PC-9 (cell line): Measurements from ENCODE around the gene TUBA8. TPM values are rescaled to one million over a fixed set of nuclear protein-coding genes. Genes with fewer than 3 reads are reported as not detected.
"Not testable (repeated sequence)": the region's sequence is repeated elsewhere in the genome, so short reads cannot be mapped to it uniquely, and the experiment has no call there.

Experiments used
- BruUV-seq: library from RNA; stranded (reverse); fragments of 400-500 nt; replicated peaks from 2 replicates; lab custom pipeline; 2021; lab: Mats Ljungman, UMichigan
- CTCF ChIA-PET: fragments of 300-600 bp; sonication (Branson Sonifier 250); formaldehyde crosslinking; loops from one replicate; lab custom pipeline; 2022; ENCODE audit warnings: antibody characterized with exemption; lab: Charles Lee
- POLR2A ChIA-PET: fragments of 300-600 bp; sonication (Branson Sonifier 250); formaldehyde crosslinking; loops from one replicate; lab custom pipeline; 2022; ENCODE audit warnings: antibody characterized with exemption; ENCODE audit not compliant: unreplicated experiment; lab: Charles Lee
- DNase-seq, 2 experiments: peaks; one replicate each; pipeline versions ENCODE4 v3.0.0 to v3.0.0-alpha.2; 2015 to 2022; ENCODE audit warnings: mixed read lengths in 1 of 2
- H2AFZ ChIP-seq: fragments of 200-600 bp; sonication (generic); 2 replicates; pipeline ENCODE4 v1.8.1; 2017; ENCODE audit warnings: antibody characterized with exemption
- H3F3A ChIP-seq: fragments of 200-600 bp; sonication (generic); 2 replicates; pipeline ENCODE4 v1.8.1; 2017; ENCODE audit warnings: antibody characterized with exemption, mild to moderate bottlenecking, low read depth; ENCODE audit not compliant: insufficient read depth
- H3K27ac ChIP-seq: fragments of 200-600 bp; sonication (generic); 2 replicates; pipeline ENCODE4 v1.6.1; 2016; ENCODE audit warnings: mixed run types
- H3K27me3 ChIP-seq: fragments of 200-600 bp; sonication (generic); 2 replicates; pipeline ENCODE4 v1.6.1; 2016; ENCODE audit warnings: low read depth, mixed run types; ENCODE audit not compliant: insufficient read depth
- H3K36me3 ChIP-seq: fragments of 200-600 bp; sonication (generic); 2 replicates; pipeline ENCODE4 v1.6.1; 2016; ENCODE audit warnings: low read depth, mixed run types
- H3K4me1 ChIP-seq: fragments of 200-600 bp; sonication (generic); replicated peaks from 2 replicates; pipeline ENCODE4 v1.6.1; 2016; ENCODE audit warnings: mixed run types; ENCODE audit not compliant: insufficient read depth
- H3K4me2 ChIP-seq: fragments of 200-600 bp; sonication (generic); 2 replicates; pipeline ENCODE4 v1.6.1; 2017; ENCODE audit warnings: mixed run types
- H3K4me3 ChIP-seq: fragments of 200-600 bp; sonication (generic); 2 replicates; pipeline ENCODE4 v1.6.1; 2016; ENCODE audit warnings: mixed run types
- H3K79me2 ChIP-seq: fragments of 200-600 bp; sonication (generic); 2 replicates; pipeline ENCODE4 v1.6.1; 2017; ENCODE audit warnings: low read depth, mixed run types
- H3K9me2 ChIP-seq: fragments of 200-600 bp; sonication (generic); 2 replicates; pipeline ENCODE4 v1.8.1; 2017; ENCODE audit warnings: mild to moderate bottlenecking; ENCODE audit not compliant: insufficient read depth
- H3K9me3 ChIP-seq: fragments of 200-600 bp; sonication (generic); 2 replicates; pipeline ENCODE4 v1.8.1; 2016; ENCODE audit warnings: low read depth; ENCODE audit not compliant: insufficient read depth
- H4K20me1 ChIP-seq: fragments of 200-600 bp; sonication (generic); 2 replicates; pipeline ENCODE4 v1.8.1; 2017; ENCODE audit not compliant: insufficient read depth
- EZH2 ChIP-seq: fragments of 200-600 bp; sonication (generic); IDR thresholded peaks from 2 replicates; pipeline ENCODE4 v1.8.0; 2017; ENCODE audit warnings: antibody characterized with exemption, low read depth
- intact Hi-C: fragments of 100-400 bp; cut with micrococcal nuclease; formaldehyde crosslinking; loops from one replicate; pipeline ENCODE4 v1.10.0; 2022; ENCODE audit not compliant: unreplicated experiment
- total RNA-seq: library from RNA; stranded (reverse); gene quantifications from 2 replicates; pipeline ENCODE4 v1.2.3, GENCODE V29; 2021
- TF ChIP-seq, protein P1 (sequence below): fragments of 200-600 bp; sonication (generic); conservative IDR thresholded peaks from 2 replicates; pipeline ENCODE4 v1.6.1; 2017; ENCODE audit warnings: mixed run types, antibody characterized with exemption, mild to moderate bottlenecking, moderate library complexity

Gene TUBA8
- total RNA-seq, 1 experiment from 2014 or later = 0.72 TPM

DNA sequence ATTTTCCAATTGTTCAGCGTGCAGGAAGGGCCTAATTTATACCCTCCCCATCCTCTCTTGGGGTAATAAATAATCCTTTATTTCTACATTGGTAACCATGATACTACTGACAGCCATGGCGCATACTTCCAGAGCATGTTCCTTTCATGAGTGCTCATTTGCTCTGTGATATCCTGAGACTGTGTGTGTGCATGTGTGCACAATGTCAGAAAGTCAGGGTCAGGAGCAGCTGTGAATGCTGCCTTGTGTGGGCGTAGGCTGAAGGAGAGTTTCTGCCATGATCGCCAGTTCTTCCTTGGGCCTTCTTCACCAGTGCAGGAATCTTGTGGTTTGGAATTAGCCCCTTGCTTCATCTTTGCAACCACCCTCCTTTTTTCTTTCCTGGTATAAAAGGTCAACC is 10.2 kb downstream of the TUBA8 start:
- H4K20me1 ChIP-seq = no peaks in the 10 kb centered on the region
- no peaks in the 10 kb centered on the region for H3K4me1 ChIP-seq
- no peak for TF ChIP-seq EZH2
- TF ChIP-seq, protein P1, sequence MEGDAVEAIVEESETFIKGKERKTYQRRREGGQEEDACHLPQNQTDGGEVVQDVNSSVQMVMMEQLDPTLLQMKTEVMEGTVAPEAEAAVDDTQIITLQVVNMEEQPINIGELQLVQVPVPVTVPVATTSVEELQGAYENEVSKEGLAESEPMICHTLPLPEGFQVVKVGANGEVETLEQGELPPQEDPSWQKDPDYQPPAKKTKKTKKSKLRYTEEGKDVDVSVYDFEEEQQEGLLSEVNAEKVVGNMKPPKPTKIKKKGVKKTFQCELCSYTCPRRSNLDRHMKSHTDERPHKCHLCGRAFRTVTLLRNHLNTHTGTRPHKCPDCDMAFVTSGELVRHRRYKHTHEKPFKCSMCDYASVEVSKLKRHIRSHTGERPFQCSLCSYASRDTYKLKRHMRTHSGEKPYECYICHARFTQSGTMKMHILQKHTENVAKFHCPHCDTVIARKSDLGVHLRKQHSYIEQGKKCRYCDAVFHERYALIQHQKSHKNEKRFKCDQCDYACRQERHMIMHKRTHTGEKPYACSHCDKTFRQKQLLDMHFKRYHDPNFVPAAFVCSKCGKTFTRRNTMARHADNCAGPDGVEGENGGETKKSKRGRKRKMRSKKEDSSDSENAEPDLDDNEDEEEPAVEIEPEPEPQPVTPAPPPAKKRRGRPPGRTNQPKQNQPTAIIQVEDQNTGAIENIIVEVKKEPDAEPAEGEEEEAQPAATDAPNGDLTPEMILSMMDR = no peak
- H3F3A ChIP-seq = no peaks in the 10 kb centered on the region
- no peaks in the 10 kb centered on the region for H3K27me3 ChIP-seq
- H2AFZ ChIP-seq = no peak overlapping the region
- DNase-seq = no peak
- BruUV-seq = no TSS peak
- H3K9me3 ChIP-seq = no peaks in the 10 kb centered on the region
- intact Hi-C loops = no loop called here
- H3K36me3 ChIP-seq = no peaks in the 10 kb centered on the region
- POLR2A ChIA-PET = no interaction called here
- no peaks in the 10 kb centered on the region for H3K79me2 ChIP-seq
- no peaks in the 10 kb centered on the region for H3K9me2 ChIP-seq
- H3K4me2 ChIP-seq = no peak overlapping the region
- H3K27ac ChIP-seq = no peak overlapping the region
- CTCF ChIA-PET = no interaction called here
- no peak overlapping the region for H3K4me3 ChIP-seq

GRCh38 chr22:18121506-18121905 is 10.9 kb downstream of the TUBA8 start:
- ChIA-PET CTCF (no interaction called here), POLR2A (no interaction called here)
- H3K79me2 ChIP-seq = no peaks in the 10 kb centered on the region
- intact Hi-C loops = no loop called here
- H3K36me3 ChIP-seq = no peaks in the 10 kb centered on the region
- no TSS peak for BruUV-seq
- no peak overlapping the region for H3K27ac ChIP-seq
- H3K9me3 ChIP-seq = no peaks in the 10 kb centered on the region
- H3F3A ChIP-seq = no peaks in the 10 kb centered on the region
- H3K4me2 ChIP-seq = no peak overlapping the region
- H3K4me3 ChIP-seq = no peak overlapping the region
- no peak for DNase-seq
- no peaks in the 10 kb centered on the region for H4K20me1 ChIP-seq
- no peak overlapping the region for H2AFZ ChIP-seq
- no peaks in the 10 kb centered on the region for H3K27me3 ChIP-seq
- H3K4me1 ChIP-seq = no peaks in the 10 kb centered on the region
- TF ChIP-seq, protein P1 = no peak
- no peak for TF ChIP-seq EZH2
- no peaks in the 10 kb centered on the region for H3K9me2 ChIP-seq

GRCh38 chr22:18121954-18122554 is 11.4 kb downstream of the TUBA8 start:
- ChIA-PET CTCF (no interaction called here), POLR2A (no interaction called here)
- no TSS peak for BruUV-seq

DNA sequence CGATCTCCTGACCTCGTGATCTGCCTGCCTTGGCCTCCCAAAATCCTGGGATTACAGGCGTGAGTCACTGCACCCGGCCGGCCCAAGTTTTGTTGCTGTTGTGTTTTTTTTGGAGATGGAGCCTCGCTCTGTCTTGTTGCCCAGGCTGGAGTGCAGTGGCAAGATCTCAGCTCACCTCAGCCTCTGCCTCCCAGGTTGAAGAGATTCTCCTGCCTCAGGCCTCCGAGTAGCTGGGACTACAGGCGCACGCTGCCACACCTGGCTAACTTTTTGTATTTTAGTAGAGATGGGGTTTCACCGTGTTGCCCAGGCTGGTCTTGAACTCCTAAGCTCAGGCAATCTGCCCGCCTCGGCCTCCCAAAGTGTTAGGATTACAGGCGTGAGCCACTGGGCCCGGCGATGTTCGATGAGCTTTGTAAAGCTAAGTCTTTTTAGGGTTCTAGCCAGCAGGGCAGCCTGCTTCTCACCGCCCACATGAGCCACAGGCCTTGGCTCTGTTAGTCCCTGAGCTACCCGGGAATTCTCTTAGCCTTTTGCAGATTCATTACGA is 12.9 kb downstream of the TUBA8 start:
- POLR2A ChIA-PET, H3F3A ChIP-seq, H3K36me3 ChIP-seq, DNase-seq, H2AFZ ChIP-seq, BruUV-seq, H3K4me3 ChIP-seq, H3K4me1 ChIP-seq, H3K27me3 ChIP-seq, H3K9me3 ChIP-seq, CTCF ChIA-PET, H3K4me2 ChIP-seq, intact Hi-C loops, H3K79me2 ChIP-seq, H3K9me2 ChIP-seq, H4K20me1 ChIP-seq, H3K27ac ChIP-seq: not testable (repeated sequence)

More at GRCh38 chr22:18121954-18122554, 11.4 kb downstream of the TUBA8 start:
- no peak overlapping the region for H2AFZ ChIP-seq
- H3K9me3 ChIP-seq = no peaks in the 10 kb centered on the region
- no peak for TF ChIP-seq EZH2
- TF ChIP-seq, protein P1 = no peak
- H3F3A ChIP-seq = no peaks in the 10 kb centered on the region
- no peaks in the 10 kb centered on the region for H3K4me1 ChIP-seq
- H3K79me2 ChIP-seq = no peaks in the 10 kb centered on the region
- H3K4me3 ChIP-seq = no peak overlapping the region
- H3K27me3 ChIP-seq = no peaks in the 10 kb centered on the region
- no peaks in the 10 kb centered on the region for H3K36me3 ChIP-seq
- no peak for DNase-seq
- no peak overlapping the region for H3K27ac ChIP-seq
- no peaks in the 10 kb centered on the region for H4K20me1 ChIP-seq
- intact Hi-C loops = no loop called here
- H3K4me2 ChIP-seq = no peak overlapping the region
- no peaks in the 10 kb centered on the region for H3K9me2 ChIP-seq
